ENCODE results near the gene KRT33B. TPM values are rescaled to one million over a fixed set of nuclear protein-coding genes. Genes with fewer than 3 reads are reported as not detected.

The KRT33B gene
- total and polyA plus RNA-seq, 2 of the 13 experiments (the other 11 are each of a cell fraction or from before 2014, with no cell fraction given), result not detected

DNA sequence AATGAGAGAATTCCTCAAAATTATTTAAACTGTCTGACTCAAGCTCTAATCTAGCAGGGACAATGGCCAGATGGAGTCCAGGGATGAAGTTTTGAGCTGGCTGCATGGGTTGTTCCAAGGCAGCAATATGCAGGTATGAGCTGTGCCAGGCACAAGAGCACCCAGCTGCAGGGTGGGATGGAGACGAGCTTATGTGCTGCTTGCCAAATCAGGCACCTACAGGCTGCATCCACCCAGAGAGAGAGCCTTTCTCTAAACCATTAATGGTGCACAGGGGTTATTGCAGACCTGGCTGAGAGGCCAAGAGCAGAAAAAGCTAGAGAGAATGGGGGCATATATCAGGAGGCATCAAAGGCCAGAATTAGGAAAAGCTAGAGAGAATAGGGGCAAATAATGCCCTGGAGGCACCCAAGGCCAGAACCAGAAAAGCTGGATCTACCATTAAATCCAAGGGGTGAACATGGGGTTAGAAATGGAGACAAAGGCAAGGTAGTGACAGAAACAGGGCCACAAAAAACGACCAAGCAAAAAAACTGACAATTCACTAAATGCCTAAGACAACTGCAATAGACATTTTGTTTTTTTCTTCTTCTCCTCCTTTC, 29.9 kb downstream of the KRT33B start:
- no peak overlapping the region for H3K4me2 ChIP-seq (ENCODE audit: low read depth, low read length)

More for the DNA sequence above, 29.9 kb downstream of the KRT33B start:
- Histone ChIP-seq H3K4me3 (replicated peaks in 1 of 3; ENCODE audit: insufficient read depth in 1 of 3, low read depth in 2 of 3, low read length in 3 of 3) (no peak overlapping the region), H3K27me3 (ENCODE audit: control insufficient read depth in 1 of 2, insufficient read depth in 2 of 2, low read length in 2 of 2) (no peaks in the 10 kb centered on the region; a peak in 1 of 5 replicates), H3K4me1 (ENCODE audit: insufficient read depth, low read length) (no peaks in the 10 kb centered on the region), H3K79me2 (ENCODE audit: insufficient read depth, low read length) (no peaks in the 10 kb centered on the region), H3K9me3 (ENCODE audit: low read length) (peaks cover 11% of the 10 kb centered on the region; the same call in 1 of the 2 replicates), H4K20me1 (ENCODE audit: insufficient read depth, low read length) (no peaks in the 10 kb centered on the region), H3K27ac (ENCODE audit: extremely low read length, insufficient read depth, low read length) (no peak overlapping the region), H2AFZ (ENCODE audit: low read length) (no peak overlapping the region), H3K9ac (ENCODE audit: insufficient read depth, low read depth, low read length) (no peak overlapping the region), H3K36me3 (replicated peaks in 1 of 2; ENCODE audit: control insufficient read depth in 1 of 2, insufficient read depth in 2 of 2, low read length in 2 of 2) (no peaks in the 10 kb centered on the region)
- intact Hi-C loops (cut with micrococcal nuclease; ENCODE audit: unreplicated experiment), result no loop called here
- no TSS peak for BruUV-seq (replicated peaks)
- FAIRE-seq (no peak), ATAC-seq (no peak), DNase-seq (ENCODE audit: low spot score) (no peak)
- no peak for TF ChIP-seq ZMAT3 (CRISPR knock-in tag; conservative IDR thresholded peaks at IDR 0.05)
- TF ChIP-seq SP5 (CRISPR knock-in tag; IDR thresholded peaks at IDR 0.05; ENCODE audit: borderline replicate concordance, low read depth), result no peak
- no peak for TF ChIP-seq ZNF234 (CRISPR knock-in tag; conservative IDR thresholded peaks at IDR 0.05)
- no peak for TF ChIP-seq GTF3A (CRISPR knock-in tag; conservative IDR thresholded peaks at IDR 0.05)
- no peak for TF ChIP-seq FOSL2 (CRISPR knock-in tag; IDR thresholded peaks at IDR 0.05)
- TF ChIP-seq, protein P1, sequence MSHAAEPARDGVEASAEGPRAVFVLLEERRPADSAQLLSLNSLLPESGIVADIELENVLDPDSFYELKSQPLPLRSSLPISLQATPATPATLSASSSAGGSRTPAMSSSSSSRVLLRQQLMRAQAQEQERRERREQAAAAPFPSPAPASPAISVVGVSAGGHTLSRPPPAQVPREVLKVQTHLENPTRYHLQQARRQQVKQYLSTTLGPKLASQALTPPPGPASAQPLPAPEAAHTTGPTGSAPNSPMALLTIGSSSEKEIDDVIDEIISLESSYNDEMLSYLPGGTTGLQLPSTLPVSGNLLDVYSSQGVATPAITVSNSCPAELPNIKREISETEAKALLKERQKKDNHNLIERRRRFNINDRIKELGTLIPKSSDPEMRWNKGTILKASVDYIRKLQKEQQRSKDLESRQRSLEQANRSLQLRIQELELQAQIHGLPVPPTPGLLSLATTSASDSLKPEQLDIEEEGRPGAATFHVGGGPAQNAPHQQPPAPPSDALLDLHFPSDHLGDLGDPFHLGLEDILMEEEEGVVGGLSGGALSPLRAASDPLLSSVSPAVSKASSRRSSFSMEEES (CRISPR knock-in tag; IDR thresholded peaks at IDR 0.05), result no peak
- TF ChIP-seq KLF6 (CRISPR knock-in tag; IDR thresholded peaks at IDR 0.05), result no peak
- TF ChIP-seq, protein P2, sequence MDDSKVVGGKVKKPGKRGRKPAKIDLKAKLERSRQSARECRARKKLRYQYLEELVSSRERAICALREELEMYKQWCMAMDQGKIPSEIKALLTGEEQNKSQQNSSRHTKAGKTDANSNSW (CRISPR knock-in tag; IDR thresholded peaks at IDR 0.05; ENCODE audit: borderline replicate concordance), result no peak
- no peak for TF ChIP-seq ZNF549 (CRISPR knock-in tag; IDR thresholded peaks at IDR 0.05)
- TF ChIP-seq STAT5B (CRISPR knock-in tag; IDR thresholded peaks at IDR 0.05), result no peak
- no peak for TF ChIP-seq ZNF543 (CRISPR knock-in tag; IDR thresholded peaks at IDR 0.05)
- TF ChIP-seq, protein P3, sequence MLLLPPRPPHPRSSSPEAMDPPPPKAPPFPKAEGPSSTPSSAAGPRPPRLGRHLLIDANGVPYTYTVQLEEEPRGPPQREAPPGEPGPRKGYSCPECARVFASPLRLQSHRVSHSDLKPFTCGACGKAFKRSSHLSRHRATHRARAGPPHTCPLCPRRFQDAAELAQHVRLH (CRISPR knock-in tag; IDR thresholded peaks at IDR 0.05; ENCODE audit: borderline replicate concordance, low read depth), result no peak
- no peak for TF ChIP-seq ZNF383 (CRISPR knock-in tag; IDR thresholded peaks at IDR 0.05; ENCODE audit: borderline replicate concordance)
- TF ChIP-seq ZNF292 (CRISPR knock-in tag; IDR thresholded peaks at IDR 0.05; ENCODE audit: borderline replicate concordance, low read depth), result no peak
- TF ChIP-seq, protein P4, sequence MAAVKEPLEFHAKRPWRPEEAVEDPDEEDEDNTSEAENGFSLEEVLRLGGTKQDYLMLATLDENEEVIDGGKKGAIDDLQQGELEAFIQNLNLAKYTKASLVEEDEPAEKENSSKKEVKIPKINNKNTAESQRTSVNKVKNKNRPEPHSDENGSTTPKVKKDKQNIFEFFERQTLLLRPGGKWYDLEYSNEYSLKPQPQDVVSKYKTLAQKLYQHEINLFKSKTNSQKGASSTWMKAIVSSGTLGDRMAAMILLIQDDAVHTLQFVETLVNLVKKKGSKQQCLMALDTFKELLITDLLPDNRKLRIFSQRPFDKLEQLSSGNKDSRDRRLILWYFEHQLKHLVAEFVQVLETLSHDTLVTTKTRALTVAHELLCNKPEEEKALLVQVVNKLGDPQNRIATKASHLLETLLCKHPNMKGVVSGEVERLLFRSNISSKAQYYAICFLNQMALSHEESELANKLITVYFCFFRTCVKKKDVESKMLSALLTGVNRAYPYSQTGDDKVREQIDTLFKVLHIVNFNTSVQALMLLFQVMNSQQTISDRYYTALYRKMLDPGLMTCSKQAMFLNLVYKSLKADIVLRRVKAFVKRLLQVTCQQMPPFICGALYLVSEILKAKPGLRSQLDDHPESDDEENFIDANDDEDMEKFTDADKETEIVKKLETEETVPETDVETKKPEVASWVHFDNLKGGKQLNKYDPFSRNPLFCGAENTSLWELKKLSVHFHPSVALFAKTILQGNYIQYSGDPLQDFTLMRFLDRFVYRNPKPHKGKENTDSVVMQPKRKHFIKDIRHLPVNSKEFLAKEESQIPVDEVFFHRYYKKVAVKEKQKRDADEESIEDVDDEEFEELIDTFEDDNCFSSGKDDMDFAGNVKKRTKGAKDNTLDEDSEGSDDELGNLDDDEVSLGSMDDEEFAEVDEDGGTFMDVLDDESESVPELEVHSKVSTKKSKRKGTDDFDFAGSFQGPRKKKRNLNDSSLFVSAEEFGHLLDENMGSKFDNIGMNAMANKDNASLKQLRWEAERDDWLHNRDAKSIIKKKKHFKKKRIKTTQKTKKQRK (IDR thresholded peaks at IDR 0.05; ENCODE audit: low read length), result no peak
- in situ Hi-C loops (cut with HindIII; ENCODE audit: extremely low pct_ligation_motif_present, low pct_unique_long_range_greater_than_20kb), result no loop called here
- ChIA-PET POLR2A (no interaction called here), CTCF (ENCODE audit: low intra/inter-chr PET ratio, low total read pairs) (no interaction called here)
- WGBS (ENCODE audit: low lambda C conversion rate), result 0% methylated on average over 2 of the region's 2 CpGs
